HG02852 (cell line): ENCODE results near the gene TPM4.

Source experiments
- ATAC-seq: cut with Tn5 transposase; IDR thresholded peaks from one replicate; pipeline ENCODE4 v1.9.1; 2021; ENCODE audit warnings: mild to moderate bottlenecking, moderate library complexity; ENCODE audit not compliant: unreplicated experiment

The TPM4 gene

GRCh38 chr19:16041299-16041990, 34.9 kb upstream of the TPM4 start:
- ATAC-seq, result no peak

DNA sequence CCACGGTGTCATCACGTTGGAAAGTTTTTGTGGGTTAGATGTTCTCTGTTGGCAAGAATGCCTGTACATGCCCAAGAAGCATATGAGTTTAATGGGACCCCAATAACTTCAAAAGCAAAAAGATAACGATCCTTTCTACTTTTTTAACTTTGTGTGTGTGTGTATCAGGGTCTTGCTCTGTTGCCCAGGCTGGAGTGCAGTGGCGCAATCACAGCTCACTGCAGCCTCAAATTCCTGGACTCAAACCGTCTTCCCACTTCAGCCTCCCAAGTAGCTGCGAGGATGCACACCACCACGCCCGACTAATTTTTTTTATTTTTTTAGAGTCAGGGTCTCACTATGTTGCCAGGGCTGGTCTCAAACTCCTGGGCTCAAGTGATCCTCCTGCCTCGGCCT, 34.3 kb upstream of the TPM4 start:
- no peak for ATAC-seq

DNA sequence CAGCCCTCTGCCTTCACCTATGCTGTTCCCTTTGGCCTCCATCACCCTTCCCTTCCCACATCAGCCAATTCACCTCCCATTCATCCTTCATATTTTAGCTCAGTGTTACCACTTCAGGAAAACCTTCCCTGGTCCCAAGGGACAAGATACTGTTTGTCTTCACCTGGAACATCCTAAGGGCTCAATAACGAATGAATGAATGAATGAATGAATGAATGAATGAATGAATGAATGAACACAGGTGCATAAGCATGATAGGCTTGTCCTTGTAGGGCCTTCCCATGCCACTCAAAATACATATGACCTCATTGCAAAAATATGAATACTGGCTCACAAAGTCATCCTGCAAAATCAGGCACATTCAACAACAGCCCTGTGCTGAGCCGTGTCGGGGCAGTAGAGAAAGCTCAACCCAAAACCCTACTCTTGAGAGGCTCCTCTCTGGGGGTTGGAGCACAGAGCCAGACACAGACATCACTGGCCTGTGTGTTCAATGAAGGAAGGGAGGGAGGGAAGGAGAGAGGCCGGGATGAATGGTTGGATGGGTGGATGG, 33.7 kb upstream of the TPM4 start:
- no peak for ATAC-seq

- ATAC-seq, result no peak
Observed at GRCh38 chr19:16043156-16043757, 33.0 kb upstream of the TPM4 start.

GRCh38 chr19:16044746-16045145, 31.5 kb upstream of the TPM4 start:
- no peak for ATAC-seq

GRCh38 chr19:16045171-16045570, 31.1 kb upstream of the TPM4 start:
- ATAC-seq, result no peak

DNA sequence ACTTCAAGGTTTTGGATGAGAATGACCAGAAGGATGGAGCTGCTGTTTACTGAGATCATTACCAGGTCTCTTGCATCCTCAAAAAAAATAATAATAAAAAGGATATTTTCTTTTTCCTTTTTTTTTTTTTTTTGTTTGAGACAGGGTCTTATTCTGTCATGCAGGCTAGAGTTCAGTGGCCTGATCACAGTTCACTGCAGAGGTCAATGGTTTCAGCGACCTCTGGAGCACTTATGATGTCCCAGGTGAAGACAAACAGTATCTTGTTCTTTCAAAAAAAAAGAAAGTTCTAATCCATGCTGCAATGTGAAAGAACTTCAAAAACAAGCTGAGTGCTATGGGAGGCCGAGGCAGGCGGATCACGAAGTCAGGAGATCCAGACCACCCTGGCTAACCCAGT, 30.4 kb upstream of the TPM4 start:
- no peak for ATAC-seq

GRCh38 chr19:16048583-16048982, 27.7 kb upstream of the TPM4 start:
- no peak for ATAC-seq

- ATAC-seq, result no peak
Observed at GRCh38 chr19:16051254-16052025, 24.9 kb upstream of the TPM4 start.

GRCh38 chr19:16052353-16052752, 23.9 kb upstream of the TPM4 start:
- no peak for ATAC-seq

GRCh38 chr19:16057062-16057461, 19.2 kb upstream of the TPM4 start:
- no peak for ATAC-seq

- no peak for ATAC-seq
Observed at GRCh38 chr19:16060294-16060693, 16.0 kb upstream of the TPM4 start.

- no peak for ATAC-seq
Observed at GRCh38 chr19:16061943-16062342, 14.4 kb upstream of the TPM4 start.

GRCh38 chr19:16062789-16063188, 13.5 kb upstream of the TPM4 start:
- no peak for ATAC-seq

- ATAC-seq, result no peak
Observed at GRCh38 chr19:16064209-16064889, 11.9 kb upstream of the TPM4 start.

DNA sequence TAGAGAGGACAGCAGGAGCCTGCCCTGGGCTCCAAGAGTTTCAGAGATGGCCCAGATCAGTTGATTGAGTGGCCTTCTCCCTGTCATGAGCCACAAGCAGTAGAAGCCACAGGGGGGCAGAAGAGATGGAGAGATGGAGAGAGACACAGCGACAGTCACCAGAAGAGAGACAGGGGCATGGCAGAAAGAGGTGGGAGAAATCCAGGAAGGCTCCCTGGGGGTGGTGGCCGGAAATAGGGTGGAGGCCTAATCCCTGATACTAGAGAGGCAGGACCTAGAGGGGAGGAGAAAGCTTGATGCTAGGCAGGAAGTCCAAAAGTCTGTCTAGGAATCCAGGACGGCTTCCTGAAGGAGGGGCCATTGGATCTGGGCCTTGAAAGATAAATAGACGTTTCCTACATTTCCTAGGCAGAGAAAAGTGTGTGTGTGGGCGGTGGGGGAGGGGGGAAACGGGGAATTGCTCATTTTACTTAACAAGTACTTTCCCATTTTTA, 9.6 kb upstream of the TPM4 start:
- no peak for ATAC-seq

- no peak for ATAC-seq
Observed at GRCh38 chr19:16067205-16067938, 8.9 kb upstream of the TPM4 start.

DNA sequence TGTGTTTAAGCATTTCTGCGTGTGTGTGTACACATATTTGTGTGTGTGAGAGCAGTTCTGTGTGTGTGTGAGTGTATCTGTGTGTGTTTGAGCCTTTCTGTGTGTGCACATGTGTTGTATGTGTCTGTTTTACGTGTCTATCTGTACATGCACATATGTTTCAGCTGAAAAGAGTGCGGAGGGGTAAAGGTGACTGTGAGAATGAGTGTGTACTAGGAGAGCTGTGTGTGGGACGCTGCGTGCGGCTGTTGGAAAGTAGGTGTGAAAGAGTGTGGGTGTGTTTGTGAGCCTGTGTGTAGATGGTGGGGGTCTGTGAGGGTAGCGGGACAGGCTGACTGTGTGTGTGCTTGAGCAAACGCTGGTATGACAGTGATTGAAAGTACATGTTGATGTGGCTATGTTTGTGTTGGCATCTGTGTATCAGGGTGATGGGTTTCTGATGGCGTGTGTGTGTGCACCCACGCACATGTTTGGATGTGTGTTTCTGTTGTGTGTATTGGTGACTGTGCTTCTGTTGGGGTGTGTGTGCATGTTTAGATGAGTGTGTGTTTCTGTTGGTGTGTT, 7.5 kb upstream of the TPM4 start:
- no peak for ATAC-seq

- no peak for ATAC-seq
Observed at GRCh38 chr19:16069813-16070365, 6.4 kb upstream of the TPM4 start.
